Effector memory CD8-positive, alpha-beta T cell (primary cell): ENCODE results near the gene DLX4.

Experiments
- ATAC-seq: fragments of 150-1000 bp; cut with Tn5 transposase; replicated peaks from 2 replicates; pipeline ENCODE4 v1.10.0; 2021; ENCODE audit warnings: mild to moderate bottlenecking, moderate library complexity
- DNase-seq, 3 experiments: peaks; one replicate each; pipeline ENCODE4 v3.0.0; 2021
- H3K27ac Mint-ChIP-seq, 2 donors: one replicate each; pipeline ENCODE4 v1.8.0; 2022; ENCODE audit warnings: mild to moderate bottlenecking in 2 of 2, mixed read lengths in 2 of 2, moderate library complexity in 2 of 2
- H3K27me3 Mint-ChIP-seq, 2 donors: one replicate each; pipeline ENCODE4 v1.8.0; 2022; ENCODE audit warnings: mixed read lengths in 2 of 2
- H3K36me3 Mint-ChIP-seq: one replicate; pipeline ENCODE4 v1.8.0; 2022; ENCODE audit warnings: mild to moderate bottlenecking, moderate library complexity, mixed read lengths; ENCODE audit not compliant: insufficient read depth
- H3K4me1 Mint-ChIP-seq, 2 donors: one replicate each; pipeline ENCODE4 v1.8.0; 2022; ENCODE audit warnings: low read depth in 2 of 2, mixed read lengths in 2 of 2
- H3K4me3 Mint-ChIP-seq, 2 donors: one replicate each; pipeline ENCODE4 v1.8.0; 2022; ENCODE audit warnings: mild to moderate bottlenecking in 2 of 2, mixed read lengths in 2 of 2, moderate library complexity in 2 of 2
- H3K9me3 Mint-ChIP-seq, 2 donors: one replicate each; pipeline ENCODE4 v1.8.0; 2022; ENCODE audit warnings: mixed read lengths in 2 of 2

Gene DLX4

DNA sequence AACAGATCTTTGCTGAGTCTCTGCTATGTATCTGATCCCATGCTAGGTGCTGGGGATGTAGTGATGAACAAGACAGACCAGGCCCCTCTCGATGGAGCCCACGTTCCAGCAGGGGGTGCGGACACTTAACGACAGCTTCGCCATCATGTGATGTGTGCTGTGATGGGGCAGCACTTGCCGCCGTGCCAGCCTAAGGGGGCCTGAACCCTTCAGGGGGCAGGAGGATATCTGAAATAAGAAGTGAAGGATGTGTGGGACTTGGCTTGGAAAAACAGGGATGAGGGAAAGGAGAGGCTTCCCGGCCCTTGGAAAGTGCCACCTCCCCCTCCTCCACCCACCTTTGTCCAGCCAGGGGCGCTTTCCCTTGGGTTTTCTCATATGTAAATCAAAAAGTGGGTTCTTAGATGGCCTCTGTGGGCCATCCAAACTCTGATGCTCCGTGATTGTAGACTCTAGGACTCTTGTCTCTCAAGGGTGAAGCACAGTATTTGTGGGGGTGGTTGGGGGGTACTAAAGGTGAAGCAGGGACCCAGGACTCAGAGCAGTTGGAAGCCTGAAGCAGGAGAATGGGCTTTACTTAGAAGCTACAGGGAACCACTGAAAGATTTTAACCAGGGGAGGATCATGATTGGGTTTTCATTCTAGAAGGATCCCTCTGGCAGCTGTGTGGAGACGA is 30.0 kb downstream of the DLX4 start:
- Mint-ChIP-seq H3K27me3 (peaks cover 71 to 81% of the 10 kb centered on the region in 2 donors), H3K4me3 (no peak overlapping the region), H3K27ac (no peak overlapping the region), H3K36me3 (peaks cover 6% of the 10 kb centered on the region), H3K4me1 (peaks cover 21 to 25% of the 10 kb centered on the region in 2 donors), H3K9me3 (no peaks in the 10 kb centered on the region)
- no peak for ATAC-seq
- no peak for DNase-seq

DNA sequence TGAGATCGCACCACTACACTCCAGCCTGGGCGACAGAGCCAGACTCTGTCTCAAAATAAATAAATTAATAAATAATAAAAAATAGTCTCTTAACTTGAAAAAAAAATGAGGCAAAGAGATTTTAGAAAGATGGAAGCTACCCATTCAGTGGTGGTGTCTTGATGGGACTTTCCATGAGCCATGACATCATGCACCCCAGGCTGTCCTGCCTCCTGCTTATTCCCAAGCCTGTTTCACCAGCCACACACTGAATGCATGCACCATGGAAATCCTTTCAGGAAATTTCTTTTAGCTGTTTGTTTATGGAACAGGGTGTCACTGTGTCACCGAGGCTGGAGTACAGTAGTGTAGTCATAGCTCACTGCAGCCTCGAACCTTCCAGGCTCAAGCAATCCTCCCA is 34.9 kb downstream of the DLX4 start:
- no peaks in the 10 kb centered on the region for H3K4me1 Mint-ChIP-seq
- no peak overlapping the region for H3K4me3 Mint-ChIP-seq
- H3K27me3 Mint-ChIP-seq = peaks cover 50 to 56% of the 10 kb centered on the region in 2 donors
- H3K27ac Mint-ChIP-seq = no peak overlapping the region
- H3K9me3 Mint-ChIP-seq = no peaks in the 10 kb centered on the region
- DNase-seq (no peak), ATAC-seq (no peak)
- H3K36me3 Mint-ChIP-seq = no peaks in the 10 kb centered on the region

DNA sequence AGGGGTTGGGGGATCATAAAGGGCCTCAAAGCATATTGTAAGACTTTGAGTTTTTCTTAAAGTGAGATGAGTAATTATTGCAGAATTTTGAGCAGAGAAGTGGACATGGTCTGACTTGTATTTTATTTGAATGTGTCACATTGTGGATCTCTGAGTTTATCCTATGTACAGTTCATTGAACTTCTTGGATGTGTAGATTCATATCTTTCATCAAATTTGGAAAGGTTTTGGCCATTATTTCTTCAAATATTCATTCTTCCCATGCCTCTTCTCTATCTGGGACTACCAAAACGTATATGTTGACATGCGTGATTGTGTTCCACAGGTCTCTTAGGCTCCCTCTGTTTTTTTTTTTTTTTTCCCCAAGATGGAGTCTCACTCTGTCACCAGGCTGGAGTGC is 40.3 kb downstream of the DLX4 start:
- DNase-seq (no peak), ATAC-seq (no peak)
- Mint-ChIP-seq H3K4me1 (no peaks in the 10 kb centered on the region), H3K9me3 (no peaks in the 10 kb centered on the region), H3K4me3 (no peak overlapping the region), H3K36me3 (no peaks in the 10 kb centered on the region), H3K27me3 (peaks cover 51 to 55% of the 10 kb centered on the region in 2 donors), H3K27ac (no peak overlapping the region)

DNA sequence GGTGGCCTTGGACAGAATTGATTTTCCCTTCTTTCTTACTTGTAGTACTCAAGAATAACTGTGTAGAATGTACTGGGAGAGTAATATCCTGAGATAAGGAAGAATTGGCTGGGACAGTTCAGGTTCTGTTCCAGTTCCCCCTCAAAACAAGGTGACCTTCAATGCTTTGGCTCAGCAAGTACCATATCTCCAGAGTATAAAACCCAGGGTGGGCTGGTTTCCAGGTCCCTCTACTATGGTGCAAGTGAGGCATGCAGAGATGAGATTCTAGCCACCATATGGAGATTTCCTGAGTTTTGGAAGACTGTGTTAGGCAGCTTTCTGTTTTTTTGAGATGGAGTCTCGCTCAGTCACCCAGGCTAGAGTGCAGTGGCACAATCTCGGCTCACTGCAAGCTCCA is 44.1 kb downstream of the DLX4 start:
- Mint-ChIP-seq H3K9me3 (peaks cover 0 to 5% of the 10 kb centered on the region in 2 donors), H3K27ac (no peak overlapping the region), H3K27me3 (peaks cover 34 to 56% of the 10 kb centered on the region in 2 donors), H3K4me1 (no peaks in the 10 kb centered on the region), H3K36me3 (no peaks in the 10 kb centered on the region), H3K4me3 (no peak overlapping the region)
- DNase-seq = no peak
- no peak for ATAC-seq

DNA sequence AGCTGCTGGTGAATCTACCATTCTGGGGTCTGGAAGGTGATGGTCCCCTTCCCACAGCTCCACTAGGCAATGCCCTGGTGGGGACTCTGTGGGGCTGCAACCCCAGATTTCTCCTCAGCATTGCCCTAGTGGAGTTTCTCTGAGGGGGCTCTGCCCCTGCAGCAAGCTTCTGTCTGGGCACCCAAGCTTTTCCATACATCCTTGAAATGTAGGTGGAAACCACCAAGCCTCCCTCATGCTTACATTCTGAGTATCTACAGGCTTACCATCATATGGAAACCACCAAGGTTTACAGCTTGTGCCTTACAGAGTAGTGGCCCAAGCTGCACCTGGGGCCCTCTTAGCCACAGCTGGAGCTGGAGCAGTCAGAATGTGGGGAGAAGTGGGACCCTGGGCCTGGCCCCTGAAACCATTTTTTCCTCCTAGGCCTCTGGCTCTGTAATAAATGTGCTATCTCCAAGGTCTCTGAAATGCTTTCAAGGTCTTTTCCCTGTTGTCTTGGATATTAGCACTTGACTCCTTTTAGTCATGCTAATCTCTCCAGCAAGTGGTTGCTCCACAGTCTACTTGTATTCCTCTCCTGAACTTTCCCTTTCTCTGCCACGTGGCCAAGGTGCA is 45.6 kb downstream of the DLX4 start:
- no peak for ATAC-seq

DNA sequence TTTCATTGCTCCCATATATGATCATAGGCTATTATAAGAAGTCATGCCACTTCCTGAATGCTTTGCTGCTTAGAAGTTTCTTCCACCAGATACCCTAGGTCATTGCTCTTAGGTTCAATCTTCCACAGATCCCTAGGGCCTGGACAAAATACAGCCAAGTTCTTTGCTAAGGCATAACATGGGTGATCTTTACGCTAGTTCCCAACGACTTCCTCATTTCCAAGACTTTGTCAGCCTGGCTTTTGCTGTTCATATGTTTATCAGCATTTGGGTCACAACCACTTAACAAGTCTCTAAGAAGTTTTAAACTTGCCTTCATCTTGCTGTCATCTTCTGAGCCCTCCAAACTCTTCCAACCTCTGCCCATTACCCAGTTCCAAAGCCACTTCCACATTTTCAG is 46.2 kb downstream of the DLX4 start:
- Mint-ChIP-seq H3K9me3 (peaks cover 0 to 5% of the 10 kb centered on the region in 2 donors), H3K4me3 (no peak overlapping the region), H3K36me3 (no peaks in the 10 kb centered on the region), H3K27me3 (peaks cover 32 to 55% of the 10 kb centered on the region in 2 donors), H3K27ac (no peak overlapping the region), H3K4me1 (no peaks in the 10 kb centered on the region)
- ATAC-seq (no peak), DNase-seq (no peak)

More for the DNA sequence above, 45.6 kb downstream of the DLX4 start:
- H3K9me3 Mint-ChIP-seq = peaks cover 0 to 5% of the 10 kb centered on the region in 2 donors
- H3K36me3 Mint-ChIP-seq = no peaks in the 10 kb centered on the region
- H3K4me3 Mint-ChIP-seq = no peak overlapping the region
- H3K4me1 Mint-ChIP-seq = no peaks in the 10 kb centered on the region
- H3K27me3 Mint-ChIP-seq = peaks cover 34 to 60% of the 10 kb centered on the region in 2 donors
- DNase-seq = no peak
- H3K27ac Mint-ChIP-seq = no peak overlapping the region

DNA sequence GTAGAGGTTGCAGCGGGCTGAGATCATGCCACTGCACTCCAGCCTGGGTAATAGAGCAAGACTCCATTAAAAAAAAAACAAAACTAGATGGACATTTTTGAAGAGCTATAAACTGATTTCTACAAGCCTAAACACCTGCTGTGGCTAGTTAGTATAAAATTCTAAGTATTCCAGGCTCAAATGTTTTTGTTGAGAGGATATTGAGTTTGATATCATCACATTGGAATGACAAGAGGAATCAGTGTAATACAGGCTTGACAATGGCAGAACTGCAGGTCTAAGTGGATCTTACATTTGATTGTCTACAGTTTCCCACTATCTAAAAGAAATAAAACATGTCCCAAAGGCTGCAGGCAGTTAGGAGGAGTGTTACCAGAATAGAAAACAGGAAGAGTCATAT is 49.9 kb downstream of the DLX4 start:
- H3K4me1 Mint-ChIP-seq = no peaks in the 10 kb centered on the region
- DNase-seq (no peak), ATAC-seq (no peak)
- H3K36me3 Mint-ChIP-seq = no peaks in the 10 kb centered on the region
- peaks cover 0 to 5% of the 10 kb centered on the region in 2 donors for H3K9me3 Mint-ChIP-seq
- no peak overlapping the region for H3K27ac Mint-ChIP-seq
- H3K27me3 Mint-ChIP-seq = peaks cover 23 to 48% of the 10 kb centered on the region in 2 donors
- H3K4me3 Mint-ChIP-seq = no peak overlapping the region

DNA sequence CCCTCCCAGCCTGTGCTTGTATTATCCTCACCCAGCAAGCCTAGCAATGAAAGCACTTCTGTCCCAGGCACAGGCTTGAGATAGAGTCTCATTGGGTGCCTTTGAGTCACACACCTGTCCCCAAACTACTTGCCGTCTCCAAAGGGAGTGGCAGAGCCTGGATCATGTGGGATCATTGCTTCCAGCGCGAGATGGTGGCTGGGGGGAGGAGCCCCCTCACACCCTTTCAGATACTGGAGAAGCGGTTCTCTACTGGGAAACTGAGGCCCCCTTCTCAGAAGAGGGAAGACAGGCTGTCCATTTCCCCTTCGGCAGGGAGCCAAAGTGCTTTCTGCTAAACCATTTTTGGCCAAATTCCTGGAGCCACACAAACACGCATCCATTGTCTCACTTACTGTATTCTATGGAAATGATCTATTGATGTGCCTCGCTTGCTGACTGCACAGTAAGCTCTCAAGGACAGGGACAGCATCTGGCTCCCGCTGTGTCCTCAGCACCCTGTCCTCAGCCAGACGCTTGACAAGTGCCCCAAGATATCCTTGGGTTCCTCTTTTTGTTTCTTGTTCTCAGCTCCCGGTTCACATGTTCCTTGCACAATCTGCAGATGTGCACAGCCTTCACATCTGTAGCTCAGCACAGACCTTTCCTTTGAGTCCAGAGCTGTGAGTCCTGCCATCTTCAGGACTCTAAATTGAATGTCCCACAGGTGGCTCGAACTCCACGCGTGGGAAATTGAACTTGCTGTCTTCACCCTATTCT is 52.0 kb downstream of the DLX4 start:
- DNase-seq (no peak), ATAC-seq (no peak)
- Mint-ChIP-seq H3K27me3 (peaks cover 23 to 39% of the 10 kb centered on the region in 2 donors), H3K27ac (no peak overlapping the region), H3K36me3 (no peaks in the 10 kb centered on the region), H3K9me3 (no peaks in the 10 kb centered on the region), H3K4me1 (no peaks in the 10 kb centered on the region), H3K4me3 (no peak overlapping the region)

DNA sequence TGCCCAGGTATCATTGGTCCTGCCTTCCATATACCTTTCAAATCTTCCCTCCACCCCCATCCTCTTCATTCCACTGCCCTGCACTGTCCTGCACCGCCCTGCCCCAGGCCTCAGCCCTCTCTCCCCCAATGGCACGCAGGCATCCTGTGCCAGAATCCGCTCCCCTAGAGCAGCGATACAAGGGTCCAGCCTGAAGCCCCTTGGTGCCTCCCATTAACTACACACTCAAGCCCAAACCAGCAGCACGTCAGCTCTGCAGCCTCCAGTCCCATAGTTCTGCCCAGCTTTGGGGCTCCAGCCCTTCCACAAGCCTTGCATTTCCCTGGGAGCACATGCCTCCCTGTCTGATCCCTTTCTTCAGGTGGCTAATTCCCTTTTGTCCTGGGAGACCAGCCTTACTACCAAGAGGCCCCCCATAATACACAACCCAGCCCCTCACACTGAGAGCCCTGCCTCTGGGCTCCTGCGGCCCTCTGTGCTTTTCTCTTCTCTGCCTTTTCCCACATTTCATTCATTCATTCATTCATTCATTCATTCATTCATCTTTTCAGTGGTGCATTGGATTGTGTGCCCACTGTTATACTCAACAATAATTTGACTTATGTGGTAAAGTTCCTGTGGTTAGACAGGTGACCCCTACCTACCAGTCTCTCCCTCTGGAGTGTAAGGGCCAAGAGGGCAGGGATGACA is 52.8 kb downstream of the DLX4 start:
- DNase-seq = no peak
- H3K9me3 Mint-ChIP-seq = no peaks in the 10 kb centered on the region

DNA sequence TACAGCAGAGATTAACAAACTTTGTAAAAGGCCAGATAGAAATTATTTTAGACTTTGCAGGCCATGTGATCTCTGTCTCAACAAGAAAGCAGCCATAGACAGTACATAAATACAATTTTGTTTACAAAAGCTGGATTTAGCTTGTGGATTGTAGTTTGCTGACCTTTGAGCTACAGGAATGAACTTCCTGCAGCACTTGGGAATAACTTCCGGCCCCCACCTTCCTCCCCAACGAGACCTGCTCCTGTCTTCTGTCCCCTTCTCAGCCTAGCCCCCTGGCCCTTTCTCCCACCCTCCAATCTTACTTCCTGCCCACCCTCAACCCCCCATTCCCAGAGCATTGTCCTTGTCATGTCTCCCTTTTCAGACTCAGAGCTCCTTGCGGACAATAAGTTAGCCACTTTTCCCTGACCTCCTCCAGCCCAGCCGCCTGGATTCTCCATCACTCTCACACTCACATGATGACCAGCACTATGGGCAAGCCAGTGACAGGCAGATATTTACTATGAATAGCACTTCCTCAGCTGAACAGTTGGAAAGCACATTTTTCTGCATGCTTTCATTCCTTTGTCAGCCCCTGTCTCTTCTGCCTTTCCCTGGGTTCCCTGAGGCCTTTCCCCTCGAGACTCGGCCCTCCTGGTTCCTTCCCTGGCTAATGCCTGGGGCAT is 53.6 kb downstream of the DLX4 start:
- Mint-ChIP-seq H3K27me3 (peaks cover 26 to 35% of the 10 kb centered on the region in 2 donors), H3K27ac (no peak overlapping the region), H3K4me3 (no peak overlapping the region), H3K9me3 (no peaks in the 10 kb centered on the region), H3K4me1 (peaks cover 3 to 9% of the 10 kb centered on the region in 2 donors), H3K36me3 (no peaks in the 10 kb centered on the region)
- DNase-seq (no peak), ATAC-seq (no peak)

More for the DNA sequence above, 52.8 kb downstream of the DLX4 start:
- Mint-ChIP-seq H3K27ac (no peak overlapping the region), H3K4me1 (peaks cover 0 to 5% of the 10 kb centered on the region in 2 donors), H3K36me3 (no peaks in the 10 kb centered on the region), H3K27me3 (peaks cover 23 to 31% of the 10 kb centered on the region in 2 donors), H3K4me3 (no peak overlapping the region)
- no peak for ATAC-seq

DNA sequence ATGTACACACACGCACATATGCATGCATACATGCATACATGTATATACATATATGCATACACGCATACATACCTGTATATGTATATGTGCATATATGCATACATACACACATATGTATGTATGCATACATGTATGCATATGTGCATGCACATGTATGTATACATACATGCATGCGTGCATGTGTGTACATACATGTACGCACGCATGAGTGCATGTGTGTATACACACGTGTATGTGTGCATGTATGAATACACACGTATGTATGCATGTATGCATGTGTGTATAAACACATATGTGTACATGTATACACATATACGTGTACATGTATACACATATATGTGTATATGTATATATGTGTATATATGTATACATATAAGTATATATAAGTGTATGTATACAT is 54.5 kb downstream of the DLX4 start:
- H3K4me1 Mint-ChIP-seq = peaks cover 4 to 11% of the 10 kb centered on the region in 2 donors
- H3K27ac Mint-ChIP-seq = no peak overlapping the region
- no peaks in the 10 kb centered on the region for H3K9me3 Mint-ChIP-seq
- ATAC-seq = no peak
- peaks cover 34 to 44% of the 10 kb centered on the region in 2 donors for H3K27me3 Mint-ChIP-seq
- DNase-seq = no peak
- no peaks in the 10 kb centered on the region for H3K36me3 Mint-ChIP-seq
- no peak overlapping the region for H3K4me3 Mint-ChIP-seq
